ENCODE measurements around the gene SULF2.
A peak's percentile ranks its signal among the peaks of the same experiment; 100 is the strongest.

Gene SULF2

DNA sequence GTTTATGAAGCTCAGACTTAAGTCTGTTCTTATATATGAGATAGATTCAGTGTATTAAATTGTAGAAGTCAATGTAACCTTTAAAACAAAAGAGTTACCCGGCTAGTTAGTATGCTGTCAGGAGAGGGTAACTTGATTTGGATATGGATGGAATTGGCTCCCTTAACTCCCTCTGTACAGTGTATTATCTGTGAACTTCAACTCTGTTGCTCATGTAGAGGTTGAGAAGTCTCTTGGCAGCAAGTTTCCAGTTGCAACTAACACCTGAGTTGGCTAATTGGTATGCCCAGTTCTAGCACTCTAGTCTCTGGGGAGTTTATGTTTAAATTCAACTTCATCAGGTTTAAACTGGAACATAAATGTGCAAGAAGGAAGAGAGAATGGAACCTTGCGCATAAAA, 172.6 kb downstream of the SULF2 start:
- no peak for TF ChIP-seq CTCF (IDR thresholded peaks at IDR 0.05; ENCODE audit: low read depth, low read length, missing control alignments)
- H3K4me3 ChIP-seq (replicated peaks; ENCODE audit: low read depth, low read length) = no peak overlapping the region
- DNase-seq (ENCODE audit: extremely low read depth, low read depth) = no peak

DNA sequence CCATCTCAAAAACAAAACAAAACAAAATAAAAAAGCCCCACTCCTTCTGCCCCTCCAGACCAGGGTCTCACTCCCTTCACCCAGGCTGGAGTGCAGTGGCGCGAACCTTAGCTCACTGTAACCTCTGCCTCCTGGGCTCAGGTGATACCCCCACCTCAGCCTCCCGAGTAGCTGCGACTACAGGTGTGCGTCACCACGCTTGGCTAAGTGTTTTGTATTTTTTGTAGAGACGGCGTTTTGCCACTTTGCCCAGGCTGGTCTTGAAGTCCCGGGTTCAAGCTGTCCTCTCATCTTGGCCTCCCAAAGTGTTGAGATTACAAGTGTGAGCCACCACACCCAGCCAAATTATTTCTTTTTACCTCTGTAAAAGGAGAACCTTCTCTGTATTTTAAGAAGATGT, 173.5 kb downstream of the SULF2 start:
- no peak for TF ChIP-seq CTCF (IDR thresholded peaks at IDR 0.05; ENCODE audit: low read depth, low read length, missing control alignments)
- DNase-seq (ENCODE audit: extremely low read depth, low read depth) = no peak
- H3K4me3 ChIP-seq (replicated peaks; ENCODE audit: low read depth, low read length) = no peak overlapping the region

DNA sequence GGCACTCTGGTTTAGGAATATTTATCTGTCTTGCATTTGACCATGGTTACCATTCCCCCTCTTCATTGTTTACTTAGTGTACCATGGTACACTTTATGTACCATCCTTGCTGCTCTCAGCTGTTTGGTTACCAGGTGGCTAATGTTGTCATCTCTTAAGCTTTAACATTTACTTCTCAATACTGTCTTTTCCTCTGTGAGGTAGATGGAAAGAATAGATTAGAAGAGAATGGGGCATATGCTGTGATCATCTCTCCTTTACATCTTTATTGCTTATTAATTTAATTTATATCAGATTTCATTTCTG, 174.4 kb downstream of the SULF2 start:
- TF ChIP-seq CTCF (IDR thresholded peaks at IDR 0.05; ENCODE audit: low read depth, low read length, missing control alignments) = no peak
- no peak overlapping the region for H3K4me3 ChIP-seq (replicated peaks; ENCODE audit: low read depth, low read length)
- no peak for DNase-seq (ENCODE audit: extremely low read depth, low read depth)

DNA sequence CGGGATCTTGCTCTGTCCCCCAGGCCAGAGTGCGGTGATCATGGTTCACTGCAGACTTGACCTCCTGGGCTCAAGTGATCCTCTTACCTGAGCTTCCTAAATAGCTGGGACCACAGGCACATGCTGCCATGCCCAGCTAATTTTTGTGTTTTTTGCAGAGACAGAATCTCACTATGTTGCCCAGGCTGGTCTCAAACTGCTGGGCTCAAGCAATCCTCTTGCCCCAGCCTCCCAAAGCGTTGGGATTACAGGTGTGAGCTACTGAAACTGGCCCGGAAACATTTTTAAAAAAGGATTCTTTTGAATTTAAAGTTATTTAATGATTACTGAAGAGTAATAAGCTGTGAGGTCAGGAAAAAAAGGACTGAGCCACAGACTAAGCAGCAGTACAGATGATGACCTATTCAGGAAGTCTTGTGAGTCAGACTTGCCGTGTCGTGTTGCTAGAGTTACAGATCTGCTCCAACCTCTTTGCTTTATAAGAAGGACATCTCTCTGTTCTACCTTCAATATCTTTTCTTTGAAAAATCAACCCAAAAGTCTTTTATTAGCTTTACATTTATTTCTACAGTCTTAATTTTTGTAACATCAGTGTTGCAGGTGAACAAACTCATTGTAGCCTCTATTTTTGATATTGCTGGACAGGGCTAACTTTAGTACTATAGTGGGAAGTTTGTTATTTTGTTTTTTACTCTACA, 174.9 kb downstream of the SULF2 start:
- no peak overlapping the region for H3K4me3 ChIP-seq (replicated peaks; ENCODE audit: low read depth, low read length)
- no peak for TF ChIP-seq CTCF (IDR thresholded peaks at IDR 0.05; ENCODE audit: low read depth, low read length, missing control alignments)
- peak; percentile 69 for DNase-seq (ENCODE audit: extremely low read depth, low read depth)

GRCh38 chr20:47609001-47609400, 176.3 kb downstream of the SULF2 start:
- DNase-seq (ENCODE audit: extremely low read depth, low read depth) = no peak
- H3K4me3 ChIP-seq (replicated peaks; ENCODE audit: low read depth, low read length) = no peak overlapping the region
- TF ChIP-seq CTCF (IDR thresholded peaks at IDR 0.05; ENCODE audit: low read depth, low read length, missing control alignments) = no peak
